ENCODE results near the gene PROSER2.
"Not testable (repeated sequence)": the region's sequence is repeated elsewhere in the genome, so short reads cannot be mapped to it uniquely, and the experiment has no call there.

PROSER2 gene

DNA sequence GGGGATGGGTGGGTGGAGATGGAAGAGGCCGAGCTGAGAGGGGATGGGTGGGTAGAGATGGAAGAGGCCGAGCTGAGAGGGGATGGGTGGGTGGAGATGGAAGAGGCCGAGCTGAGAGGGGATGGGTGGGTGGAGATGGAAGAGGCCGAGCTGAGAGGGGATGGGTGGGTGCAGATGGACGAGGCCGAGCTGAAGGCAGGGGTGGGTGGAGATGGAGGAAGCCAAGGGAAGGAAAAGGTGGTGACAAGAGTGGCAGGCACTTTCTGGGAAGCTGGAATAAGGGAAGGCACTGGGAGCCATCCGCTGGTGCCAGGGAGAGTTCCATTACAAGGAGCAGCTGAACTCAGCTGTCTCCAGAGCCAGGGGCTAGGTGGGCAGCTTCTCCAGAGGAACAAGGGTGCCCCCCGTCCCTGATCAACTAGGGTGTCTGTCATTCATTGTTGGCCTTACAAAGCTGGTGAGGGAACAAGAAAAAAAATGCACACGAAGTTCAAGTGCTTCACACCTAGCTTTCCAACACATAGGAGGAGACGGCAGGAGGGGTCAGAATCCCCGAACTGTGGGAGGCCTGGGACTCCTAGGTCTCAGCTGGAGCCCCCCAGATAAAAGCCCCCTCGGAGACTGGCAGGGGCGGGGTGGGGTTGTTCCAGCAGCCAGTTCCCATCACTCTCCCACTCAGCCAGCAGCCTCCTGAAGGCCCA, 62.4 kb downstream of the PROSER2 start:
- DNase-seq (ENCODE audit: low spot score) = no peak

- DNase-seq (ENCODE audit: low spot score) = no peak
Measured at GRCh38 chr10:11886138-11886474, 63.0 kb downstream of the PROSER2 start.

DNA sequence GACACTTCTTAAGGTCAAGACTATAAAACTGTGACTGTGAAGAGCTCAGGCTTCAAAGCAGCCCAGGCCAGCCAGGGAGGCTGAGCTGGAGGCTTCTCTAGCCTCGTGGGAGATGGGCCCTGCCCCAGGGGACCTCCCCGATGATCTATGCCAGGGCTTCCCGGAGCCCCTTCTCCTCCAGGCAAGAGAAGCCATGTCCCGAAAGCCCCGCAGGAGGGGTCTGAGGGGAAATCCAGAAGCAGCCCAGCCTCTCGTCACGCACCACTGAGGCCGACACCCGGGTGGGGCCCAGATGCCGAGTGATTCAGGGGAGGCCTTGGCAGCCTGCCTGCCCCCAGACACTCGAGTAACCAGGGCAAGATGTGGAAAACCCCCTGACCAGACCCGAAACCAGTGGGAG, 63.7 kb downstream of the PROSER2 start:
- DNase-seq (ENCODE audit: low spot score) = peak; percentile 69

DNA sequence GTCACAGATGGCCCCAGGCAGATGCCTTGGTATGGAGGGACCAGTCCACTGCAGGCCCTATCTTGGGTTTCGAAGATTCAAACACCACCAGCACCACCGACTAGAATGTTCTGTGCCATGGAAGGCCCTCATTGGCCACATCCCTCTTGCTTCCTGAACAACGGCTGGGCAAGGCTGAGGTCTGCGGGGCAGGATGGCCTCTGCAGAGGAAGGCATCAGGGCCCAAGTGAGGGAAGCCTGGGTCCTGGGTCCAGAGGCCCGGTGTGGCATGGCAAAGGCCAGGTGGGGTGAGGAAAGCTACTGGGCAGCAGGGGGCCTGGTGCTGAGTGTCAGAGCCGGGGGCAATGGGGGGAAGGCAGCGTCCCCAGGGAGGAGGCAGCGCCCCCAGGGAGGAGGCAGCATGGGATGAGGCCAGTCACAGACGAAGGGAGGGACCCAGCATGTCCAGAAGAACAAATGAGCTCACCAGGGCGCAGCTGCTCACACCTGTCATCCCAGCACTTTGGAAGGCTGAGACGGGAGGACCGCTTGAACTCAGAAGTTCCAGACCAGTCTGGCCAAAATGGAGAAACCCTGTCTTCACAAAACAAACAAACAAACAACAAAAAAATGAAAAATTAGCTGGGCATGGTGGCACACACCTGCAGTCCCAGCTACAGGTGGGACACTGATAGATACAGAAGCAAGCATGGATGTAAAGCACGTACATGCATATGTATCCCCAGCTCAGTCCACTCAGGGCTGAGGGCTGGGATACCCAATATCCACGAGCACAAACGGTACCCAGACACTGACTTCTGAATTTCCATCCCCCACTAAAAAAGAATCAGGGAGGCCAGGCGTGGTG, 64.4 kb downstream of the PROSER2 start:
- DNase-seq (ENCODE audit: low spot score) = no peak

GRCh38 chr10:11889263-11889662, 66.1 kb downstream of the PROSER2 start:
- DNase-seq (ENCODE audit: low spot score) = not testable (repeated sequence)

- DNase-seq (ENCODE audit: low spot score) = no peak
Measured at GRCh38 chr10:11891776-11892486, 68.8 kb downstream of the PROSER2 start.

- no peak for DNase-seq (ENCODE audit: low spot score)
Measured at GRCh38 chr10:11893749-11894278, 70.7 kb downstream of the PROSER2 start.

DNA sequence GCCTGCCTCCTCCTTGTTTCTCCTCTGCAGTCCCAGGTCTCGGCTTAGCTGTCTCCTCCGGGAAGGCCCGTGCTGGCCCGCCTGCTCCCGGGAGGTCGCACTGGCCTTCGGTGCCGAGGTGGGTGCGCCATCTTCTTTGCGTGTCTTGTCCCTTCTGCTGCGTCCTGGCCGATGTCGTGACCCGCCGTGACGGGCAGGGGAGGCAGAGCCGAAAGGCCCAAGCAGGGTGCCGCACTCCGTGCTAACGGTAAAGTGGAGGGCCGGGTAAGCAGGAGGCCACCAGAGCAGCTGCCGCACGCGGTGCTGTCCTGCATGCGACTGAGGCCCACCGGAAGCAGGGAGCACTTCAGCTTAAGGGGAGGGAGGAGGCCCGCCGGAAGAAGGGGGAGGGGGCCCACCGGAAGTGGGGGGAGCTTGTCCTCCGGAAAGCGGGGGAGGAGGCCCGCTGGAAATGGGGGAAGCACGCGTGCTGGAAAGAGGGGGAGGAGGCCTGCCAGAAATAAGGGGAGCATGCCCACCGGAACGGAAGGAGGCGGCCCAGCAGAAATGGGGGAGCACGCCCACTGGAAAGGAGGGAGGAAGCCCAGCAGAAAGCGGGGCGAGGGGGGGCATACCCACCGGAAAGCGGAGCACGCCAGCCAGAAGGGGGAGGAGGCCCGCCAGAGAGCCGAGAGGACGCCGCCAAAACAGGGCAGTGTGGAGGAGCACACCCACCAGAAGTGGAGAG, 71.4 kb downstream of the PROSER2 start:
- DNase-seq (ENCODE audit: low spot score) = no peak

GRCh38 chr10:11895108-11895466, 71.9 kb downstream of the PROSER2 start:
- DNase-seq (ENCODE audit: low spot score) = no peak

DNA sequence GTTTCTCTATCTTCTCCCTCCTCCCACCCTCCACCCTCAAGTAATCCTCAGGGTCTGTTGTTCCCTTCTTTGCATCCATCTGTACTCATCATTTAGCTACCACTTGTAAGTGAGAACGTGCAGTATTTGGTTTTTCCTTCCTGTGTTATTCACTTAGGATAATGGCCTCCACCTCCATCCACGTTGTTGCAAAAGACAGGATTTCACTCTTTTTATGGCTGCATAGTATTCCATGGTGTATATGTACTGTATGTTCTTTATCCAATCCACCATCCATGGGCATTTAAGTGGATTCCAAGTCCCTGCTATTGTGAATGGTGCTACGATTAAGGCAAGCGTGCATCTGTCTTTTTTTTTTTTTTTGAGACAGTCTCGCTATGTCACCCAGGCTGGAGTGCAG, 72.4 kb downstream of the PROSER2 start:
- DNase-seq (ENCODE audit: low spot score) = no peak

DNA sequence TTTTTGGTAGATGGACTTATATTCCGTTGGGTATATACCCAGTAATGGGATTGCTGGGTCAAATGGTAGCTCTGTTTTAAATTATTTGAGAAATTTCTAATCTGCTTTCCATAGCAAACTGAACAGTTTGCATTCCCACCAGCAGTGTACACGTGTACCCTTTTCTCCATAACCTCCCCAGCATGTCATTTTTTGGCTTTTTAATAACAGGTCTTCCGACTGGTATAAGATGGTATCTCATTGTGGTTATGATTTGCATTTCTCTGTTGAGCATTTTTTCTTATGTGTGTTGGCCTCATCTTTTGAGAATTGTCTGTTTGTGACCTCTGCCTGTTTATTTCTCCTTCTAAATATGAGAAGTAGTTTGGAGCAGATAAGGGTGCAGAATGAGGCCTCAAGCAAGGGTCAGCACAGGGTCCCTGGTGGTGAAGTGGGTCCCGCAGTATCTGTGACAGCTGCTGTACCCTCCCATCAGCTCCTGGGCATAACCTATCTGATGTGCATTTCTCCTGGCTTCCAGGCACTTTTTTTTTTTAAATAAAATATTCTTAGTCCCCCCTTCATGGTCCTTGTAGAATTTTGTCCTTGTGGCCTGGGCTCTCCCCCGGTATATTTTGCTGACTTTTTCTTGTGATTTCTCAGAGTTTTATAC, 73.5 kb downstream of the PROSER2 start:
- DNase-seq (ENCODE audit: low spot score) = no peak

DNA sequence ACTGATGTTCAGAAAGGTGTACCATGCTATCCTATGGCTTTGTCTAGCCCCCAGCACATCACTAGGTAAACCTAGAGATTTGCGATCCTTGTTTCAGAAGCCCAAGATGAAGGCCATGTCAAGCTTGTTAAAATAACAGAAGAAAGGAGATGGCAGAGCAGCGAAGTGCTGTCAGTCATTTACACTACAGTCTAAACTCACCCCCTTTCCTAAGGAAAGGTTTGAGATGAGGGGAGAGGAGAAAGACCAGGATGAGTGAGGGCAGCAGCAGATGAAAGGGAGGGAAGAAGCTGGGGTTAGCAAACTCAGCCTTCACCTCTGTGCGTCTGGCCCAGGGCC, 74.8 kb downstream of the PROSER2 start:
- DNase-seq (ENCODE audit: low spot score) = no peak

GRCh38 chr10:11898372-11899066, 75.4 kb downstream of the PROSER2 start:
- DNase-seq (ENCODE audit: low spot score) = peak; percentile 74

DNA sequence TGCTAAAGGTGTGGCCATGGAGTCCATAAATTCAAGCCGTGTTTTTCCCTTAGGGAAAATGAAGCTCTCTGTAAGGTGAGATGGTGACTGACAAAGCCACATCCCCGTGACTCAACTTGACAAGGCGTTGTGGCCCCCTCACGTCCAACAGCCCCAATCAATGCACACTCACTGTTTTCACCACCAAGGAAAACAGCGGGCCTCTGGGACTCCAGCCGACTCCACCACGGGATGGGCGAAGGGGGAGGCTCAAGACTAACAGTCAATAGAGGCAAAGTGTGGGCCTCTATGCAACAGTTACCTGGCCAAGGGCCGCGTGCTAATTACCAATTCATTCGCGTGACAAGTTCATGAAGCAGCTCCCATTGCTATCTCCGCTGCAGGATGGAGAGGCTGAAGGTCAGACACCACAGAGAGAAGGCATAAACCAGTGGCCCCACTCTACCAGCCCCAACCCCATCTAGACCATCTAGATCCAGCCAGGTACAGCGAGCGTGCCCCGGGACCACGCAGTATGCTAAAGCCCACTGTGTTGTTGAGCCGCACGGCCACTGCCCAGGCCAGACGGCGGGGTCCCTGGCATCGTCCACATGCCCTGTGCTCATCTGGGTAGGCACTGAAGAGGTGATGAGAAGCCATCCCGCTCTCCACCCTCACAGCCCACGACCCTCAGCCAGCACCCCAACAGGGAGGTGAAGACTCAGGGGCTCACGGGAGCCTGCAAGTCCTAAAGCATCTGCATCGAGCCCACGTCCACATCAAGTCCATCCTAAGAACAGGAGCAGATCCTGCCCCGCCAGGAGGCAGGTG, 76.1 kb downstream of the PROSER2 start:
- DNase-seq (ENCODE audit: low spot score) = no peak

DNA sequence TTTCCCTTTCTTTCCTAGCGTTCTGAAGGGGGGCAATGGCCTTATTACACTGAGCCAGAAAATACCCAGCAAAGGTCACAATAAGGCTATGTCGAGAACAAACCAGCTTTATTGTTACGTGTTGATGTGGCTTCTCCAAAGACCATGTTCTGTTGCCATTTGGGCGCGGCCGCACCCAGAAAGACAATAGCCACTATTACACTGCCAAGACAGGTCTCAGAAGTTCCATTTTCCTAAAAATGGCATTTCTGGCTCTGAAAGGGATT, 77.8 kb downstream of the PROSER2 start:
- no peak for DNase-seq (ENCODE audit: low spot score)

GRCh38 chr10:11901454-11901832, 78.3 kb downstream of the PROSER2 start:
- DNase-seq (ENCODE audit: low spot score) = no peak

DNA sequence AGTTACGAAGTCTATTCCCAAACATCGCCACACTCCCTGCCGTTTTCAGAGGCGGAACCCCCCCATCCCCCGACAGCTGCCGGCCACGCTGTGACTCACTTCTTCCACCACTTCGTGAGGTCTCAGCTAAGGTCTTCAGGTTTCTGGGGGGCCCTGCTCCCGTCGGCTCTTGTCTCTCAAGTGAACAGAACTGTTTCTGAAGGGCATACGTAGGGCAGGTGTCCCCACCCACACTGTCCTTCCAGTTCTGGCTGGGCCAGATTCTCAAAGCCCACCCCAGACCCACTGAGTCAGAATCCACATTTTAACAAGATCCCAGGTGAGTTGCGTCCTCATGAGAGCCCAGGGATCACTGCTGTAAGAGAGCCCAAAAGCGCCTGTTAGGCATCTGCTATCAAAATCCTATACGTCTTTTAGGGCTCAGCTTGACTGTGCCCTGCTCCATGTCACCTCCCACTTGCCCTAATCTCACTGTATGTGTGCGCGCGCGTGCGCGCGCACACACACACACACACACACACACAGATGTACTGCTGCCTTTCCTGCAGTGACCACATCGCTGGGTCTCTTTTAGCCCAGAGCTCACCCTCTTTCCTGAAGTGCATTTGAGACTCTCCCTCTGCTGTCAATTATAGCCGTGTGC, 78.8 kb downstream of the PROSER2 start:
- DNase-seq (ENCODE audit: low spot score) = no peak

DNA sequence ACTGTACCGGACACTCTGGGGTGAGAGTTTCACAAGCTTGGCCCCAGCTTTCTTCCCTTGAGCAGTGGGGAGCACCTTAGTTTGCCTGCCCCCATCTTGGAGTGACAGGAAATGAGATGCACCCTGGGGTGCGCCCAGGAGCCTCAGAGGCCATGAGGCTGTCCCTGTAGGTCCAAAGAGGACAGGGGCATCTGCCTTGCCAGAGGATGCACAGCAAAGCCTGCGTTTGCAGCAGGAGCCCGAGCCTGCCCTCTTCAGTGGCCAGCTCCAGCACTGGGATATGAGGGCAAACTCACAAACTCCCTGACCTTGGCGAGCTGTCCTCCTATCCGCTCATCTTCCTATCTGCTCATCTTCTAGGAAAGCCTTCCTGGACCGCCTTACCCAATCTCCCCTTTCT, 79.5 kb downstream of the PROSER2 start:
- no peak for DNase-seq (ENCODE audit: low spot score)

DNA sequence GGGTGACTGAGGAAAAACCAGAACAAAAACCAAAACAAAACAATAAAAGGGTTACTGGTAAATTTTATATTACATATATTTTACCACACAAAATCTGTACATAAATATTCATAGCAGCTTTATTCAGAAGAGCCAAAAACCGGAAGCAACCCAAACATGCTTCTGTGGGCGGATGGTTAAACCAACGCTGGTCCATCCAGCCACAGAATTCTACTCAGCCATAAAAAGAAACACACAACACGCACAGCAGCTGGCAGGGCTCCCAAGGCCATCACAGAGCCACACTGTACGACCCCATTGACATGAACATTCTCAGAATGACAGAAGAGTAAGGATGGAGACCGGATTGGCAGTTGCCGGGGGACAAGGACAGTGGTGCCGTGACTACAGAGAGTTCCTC, 83.6 kb downstream of the PROSER2 start:
- DNase-seq (ENCODE audit: low spot score) = no peak

GRCh38 chr10:11907914-11908313, 84.8 kb downstream of the PROSER2 start:
- no peak for DNase-seq (ENCODE audit: low spot score)
